ENCODE results near the gene PEPD.

The PEPD gene

DNA sequence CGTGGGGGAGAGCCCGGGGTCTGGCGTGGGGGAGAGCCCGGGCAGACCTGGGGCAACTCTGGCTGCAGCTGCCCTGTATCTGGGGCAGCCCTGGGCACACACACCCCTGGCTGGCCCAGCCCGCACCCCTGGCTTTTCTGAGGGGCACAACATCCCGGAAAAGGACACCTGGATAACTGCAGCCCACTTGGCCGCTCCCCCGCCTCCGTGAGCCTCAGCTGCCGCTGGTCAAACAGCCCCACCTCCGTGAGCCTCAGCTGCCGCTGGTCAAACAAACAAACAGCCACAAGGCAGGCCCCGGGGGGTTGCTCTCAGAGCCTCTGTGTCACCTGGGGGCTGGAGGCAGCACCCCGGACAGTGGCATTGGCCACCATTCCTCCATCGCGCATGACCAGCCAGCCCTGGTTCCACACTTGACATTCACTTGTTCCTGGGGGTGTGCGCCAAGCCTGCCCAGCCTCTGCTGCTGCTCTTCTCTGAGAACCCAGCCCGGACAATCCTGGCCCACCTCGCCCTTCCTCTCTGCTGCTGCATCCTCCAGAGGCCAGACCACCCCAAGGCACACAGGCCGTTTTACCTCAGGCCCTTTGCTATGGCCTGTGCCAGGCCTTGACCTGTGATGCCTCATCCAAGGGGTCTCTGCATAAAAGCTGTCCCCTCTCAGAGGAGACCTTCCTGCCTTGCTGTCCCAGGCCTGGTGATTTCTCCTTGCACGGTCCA lies 128.1 kb downstream of the PEPD start:
- FAIRE-seq: no peak

GRCh38 chr19:33392341-33393285 lies 129.0 kb downstream of the PEPD start:
- no peak for FAIRE-seq

DNA sequence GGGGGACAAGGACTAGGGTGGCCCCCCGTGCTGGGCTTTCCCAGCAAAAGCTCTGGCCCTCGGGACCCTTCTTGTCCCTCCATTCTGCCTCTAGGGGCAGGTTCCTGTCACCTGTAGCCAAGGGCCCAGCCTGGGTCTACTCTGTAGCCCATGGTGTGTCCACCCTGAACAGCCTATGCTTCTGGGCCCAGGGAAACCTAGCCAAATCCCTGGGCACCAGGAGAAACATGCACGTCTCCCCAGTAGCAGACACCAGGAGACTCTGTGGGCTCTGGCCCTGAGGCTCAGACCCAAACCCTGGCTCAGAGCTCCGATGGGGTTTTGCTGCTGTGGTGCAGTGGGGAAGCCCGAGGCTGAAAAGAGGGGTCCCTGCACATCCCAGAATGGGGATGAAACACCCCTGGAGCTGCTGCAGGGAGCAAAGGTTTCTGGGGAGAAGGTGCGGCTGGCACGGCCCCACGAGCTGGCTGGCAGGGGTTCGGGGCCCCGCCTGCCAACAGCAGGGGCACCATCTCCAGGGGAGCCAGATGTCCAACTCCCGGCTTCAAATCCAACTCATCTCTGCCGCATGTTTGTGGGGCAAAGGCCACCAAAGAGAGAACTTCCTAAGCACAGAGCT lies 129.9 kb downstream of the PEPD start:
- FAIRE-seq: no peak

DNA sequence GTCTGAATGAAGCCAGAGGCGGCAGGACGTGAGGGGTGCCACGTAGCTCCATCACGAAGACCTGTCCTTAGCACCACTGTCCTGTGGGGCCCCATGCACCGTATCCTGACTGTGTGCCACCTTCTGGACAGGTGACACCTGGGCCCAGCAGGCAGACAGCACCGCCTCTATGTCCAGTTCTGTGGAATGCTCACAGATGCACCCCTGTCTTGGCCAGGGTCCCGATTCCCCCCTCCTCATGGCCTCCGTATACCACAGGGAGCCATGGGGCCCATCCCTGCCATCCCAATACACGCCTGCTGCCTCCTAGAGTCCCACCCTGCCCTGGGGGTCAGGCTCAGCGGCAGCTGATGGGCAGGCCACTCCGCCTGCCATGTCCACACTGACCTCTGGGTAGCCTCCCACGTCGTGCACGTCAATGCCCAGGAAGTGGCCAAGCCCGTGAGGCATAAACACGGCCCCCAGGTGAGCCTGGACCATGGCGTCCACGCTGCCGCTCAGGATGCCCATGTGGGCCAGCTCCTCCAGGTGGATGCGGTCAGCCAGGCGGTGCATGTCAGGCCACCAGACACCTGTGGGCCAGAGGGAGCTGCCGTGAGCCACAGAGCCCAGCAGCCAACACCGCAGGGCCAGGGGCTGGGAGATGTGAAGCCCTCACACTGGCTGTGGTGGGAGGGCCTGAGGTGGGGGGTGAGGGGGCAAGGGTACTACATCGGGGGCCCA lies 130.5 kb downstream of the PEPD start:
- no peak for FAIRE-seq

DNA sequence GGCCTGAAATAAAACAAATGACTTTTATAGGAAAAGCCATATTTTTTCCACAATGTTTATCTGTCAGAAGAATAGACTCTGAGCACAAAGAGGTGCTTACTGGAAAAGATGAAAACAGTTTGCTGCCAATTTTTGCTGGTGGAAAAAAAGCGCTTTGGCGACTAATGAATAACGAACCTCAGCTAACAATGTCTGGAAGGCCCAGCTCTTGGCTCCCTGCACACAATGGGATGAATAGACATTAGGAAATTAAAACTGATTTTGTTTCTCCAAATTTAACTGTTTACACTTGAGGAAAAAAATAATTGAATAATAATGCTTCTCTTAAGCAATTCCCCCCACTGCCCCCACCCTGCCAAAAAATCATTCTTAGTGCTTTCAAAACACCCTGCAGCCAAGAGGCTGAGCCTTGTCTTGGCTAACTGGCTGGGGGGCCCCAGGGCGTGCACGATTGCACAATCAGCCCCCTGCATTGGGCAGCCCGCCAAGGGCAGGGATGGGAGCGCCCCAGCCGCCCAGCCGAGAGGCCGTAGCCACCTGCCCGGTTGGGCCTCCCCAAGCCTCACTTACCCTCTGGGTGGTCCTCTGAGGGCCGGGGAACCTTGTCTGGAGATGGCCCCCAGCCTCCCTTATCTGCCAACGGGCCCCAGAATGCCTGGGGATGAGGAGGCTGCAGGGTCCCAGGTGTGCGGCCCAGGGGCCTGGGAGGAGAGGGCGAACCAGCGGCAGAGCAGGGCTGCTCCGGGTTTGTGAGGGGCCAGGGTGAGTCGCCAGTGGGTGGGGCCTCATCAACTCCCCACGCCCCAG lies 131.3 kb downstream of the PEPD start:
- peak; percentile 80 for FAIRE-seq

- FAIRE-seq: no peak
Observed at GRCh38 chr19:33389421-33390100, 132.0 kb downstream of the PEPD start.

GRCh38 chr19:33388725-33389420 lies 132.7 kb downstream of the PEPD start:
- FAIRE-seq: no peak

DNA sequence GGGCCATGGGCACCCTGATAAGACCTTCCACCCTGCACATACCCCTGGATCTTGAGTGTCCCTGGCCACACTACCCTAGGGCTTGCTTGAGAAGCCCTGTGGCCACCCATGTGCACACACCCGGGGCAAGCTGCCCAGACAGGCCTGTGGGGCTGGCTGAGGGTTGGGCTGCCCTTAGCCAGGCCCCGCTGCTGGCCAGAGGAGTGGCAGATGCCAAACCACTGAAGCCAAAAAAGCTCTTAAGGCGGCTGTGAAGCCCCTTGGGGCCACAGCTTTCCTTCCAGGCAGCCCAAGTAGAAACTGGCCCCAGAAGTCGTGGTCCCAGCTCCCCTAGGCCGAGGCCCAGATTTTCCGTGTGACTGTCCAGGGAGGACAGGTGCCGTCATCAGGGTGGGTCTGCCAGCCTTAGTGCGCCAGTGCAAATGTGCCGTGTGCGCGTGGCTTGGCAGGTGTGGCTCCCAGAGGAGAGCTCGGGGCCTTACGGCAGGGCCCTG lies 133.3 kb downstream of the PEPD start:
- FAIRE-seq: no peak

- FAIRE-seq: no peak
Observed at GRCh38 chr19:33387351-33388230, 134.0 kb downstream of the PEPD start.

GRCh38 chr19:33386361-33386858 lies 135.2 kb downstream of the PEPD start:
- no peak for FAIRE-seq

DNA sequence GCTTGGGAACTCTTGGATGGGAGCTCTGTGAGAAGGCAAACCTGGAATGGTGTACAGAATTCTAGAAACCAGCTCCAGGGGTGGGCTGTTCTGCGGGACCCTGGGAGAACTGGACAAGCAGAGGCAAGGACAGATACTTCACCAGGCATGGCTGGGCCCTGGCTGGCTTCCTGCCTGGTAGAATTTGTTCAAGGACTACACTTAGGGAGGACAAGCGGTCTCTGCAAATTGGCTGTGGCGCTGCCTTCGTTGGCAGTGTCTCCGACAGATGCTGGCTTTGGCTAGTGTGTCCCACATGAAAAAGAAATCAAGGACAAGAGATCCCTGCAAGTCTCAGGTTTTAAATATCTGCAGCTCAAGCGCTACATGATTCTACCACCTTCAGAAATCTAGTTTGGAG lies 135.6 kb downstream of the PEPD start:
- FAIRE-seq: no peak

DNA sequence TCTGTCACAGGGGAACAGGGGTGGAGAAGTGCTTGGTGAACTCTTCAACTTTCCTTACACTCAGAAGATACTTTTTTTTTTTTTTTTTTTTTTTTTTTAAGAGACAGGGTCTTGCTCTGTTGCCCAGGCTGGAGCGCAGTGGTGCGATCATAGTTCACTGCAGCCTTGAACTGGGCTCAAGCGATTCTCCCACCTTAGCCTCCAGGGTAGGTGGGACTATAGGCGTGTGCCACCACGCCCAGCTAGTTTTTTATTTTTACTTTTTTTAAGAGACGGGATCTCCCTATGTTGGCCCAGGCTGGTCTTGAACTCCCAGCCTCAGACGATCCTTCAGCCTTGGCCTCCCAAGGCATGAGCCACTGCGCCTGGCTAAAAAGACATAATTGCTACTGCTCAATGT lies 136.6 kb downstream of the PEPD start:
- no peak for FAIRE-seq

- no peak for FAIRE-seq
Observed at GRCh38 chr19:33383720-33384292, 137.8 kb downstream of the PEPD start.

DNA sequence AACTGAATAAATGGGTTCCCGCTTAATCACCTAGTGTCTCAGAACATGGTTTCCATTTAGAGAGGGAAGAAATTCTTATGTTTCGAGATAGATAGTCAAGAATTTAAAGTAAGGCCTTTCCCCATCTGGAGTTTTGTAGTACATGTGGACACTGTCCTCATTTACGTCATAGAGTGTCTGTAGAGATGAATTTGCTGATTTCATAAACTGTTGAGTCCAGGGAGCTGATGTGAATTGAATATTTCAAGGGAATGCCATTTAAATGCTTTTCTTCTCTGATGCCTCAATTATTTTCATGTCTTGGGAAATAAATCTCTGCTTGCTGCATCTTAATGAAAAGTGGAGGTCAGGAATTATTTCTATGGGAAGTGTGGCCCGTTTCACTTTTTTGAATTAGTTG lies 138.6 kb downstream of the PEPD start:
- no peak for FAIRE-seq

DNA sequence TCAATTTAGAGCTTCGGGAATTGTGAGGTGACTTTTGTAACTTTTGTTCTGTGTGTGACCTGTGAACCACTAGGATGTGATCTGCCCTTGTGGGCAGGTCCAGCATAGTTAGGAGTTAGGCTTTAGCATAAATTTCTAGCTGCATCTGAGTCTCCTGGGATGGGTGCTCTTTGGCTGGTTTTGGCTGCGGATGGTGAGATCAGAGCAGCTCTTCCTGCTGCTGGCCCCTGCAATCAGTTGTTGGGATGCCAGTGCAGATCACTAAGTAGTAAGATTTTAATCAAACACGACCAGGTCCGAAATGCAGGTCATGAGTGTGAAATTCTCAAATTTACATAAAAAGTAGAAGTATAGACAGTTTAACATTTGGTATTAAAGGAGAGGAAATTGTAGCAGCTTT lies 139.6 kb downstream of the PEPD start:
- no peak for FAIRE-seq

- FAIRE-seq: no peak
Observed at GRCh38 chr19:33381101-33381500, 140.5 kb downstream of the PEPD start.

- no peak for FAIRE-seq
Observed at GRCh38 chr19:33379151-33379829, 142.3 kb downstream of the PEPD start.

Data from endometrium (tissue), 2 donors.